Neural cell (in vitro differentiated cells): ENCODE data around the gene WNT3. TPM values are rescaled to one million over a fixed set of nuclear protein-coding genes. Genes with fewer than 3 reads are reported as not detected.

Experiments used
- H2AFZ ChIP-seq: fragments of 200-600, 300-800 bp; sonication (generic), shearing (Covaris generic); 2 replicates; pipeline ENCODE4 v1.6.0; 2014; ENCODE audit warnings: low read depth, mild to moderate bottlenecking, antibody characterized with exemption, low read length, moderate library complexity
- H3F3A ChIP-seq: fragments of 200-600 bp; shearing (Covaris generic); 2 replicates; pipeline ENCODE4 v1.6.1; 2016; ENCODE audit warnings: mild to moderate bottlenecking, moderate library complexity, mixed read lengths, antibody characterized with exemption, low read length; ENCODE audit not compliant: insufficient read depth, poor library complexity, severe bottlenecking
- H3K27ac ChIP-seq: fragments of 200-600, 300-800 bp; sonication (generic), shearing (Covaris generic); 2 replicates; pipeline ENCODE4 v1.5.1; 2014; ENCODE audit warnings: mild to moderate bottlenecking, low read length, moderate library complexity
- H3K27me3 ChIP-seq: fragments of 300-800, 200-600 bp; sonication (generic), shearing (Covaris generic); 2 replicates; pipeline ENCODE4 v1.6.0; 2014; ENCODE audit warnings: mild to moderate bottlenecking, low read depth, low read length, moderate library complexity; ENCODE audit not compliant: insufficient read depth
- H3K36me3 ChIP-seq: fragments of 300-800, 200-600 bp; sonication (generic), shearing (Covaris generic); 2 replicates; pipeline ENCODE4 v1.5.1; 2014; ENCODE audit warnings: mild to moderate bottlenecking, antibody characterized with exemption, low read length, moderate library complexity; ENCODE audit not compliant: insufficient read depth
- H3K4me2 ChIP-seq: fragments of 300-800, 200-600 bp; sonication (generic), shearing (Covaris generic); 2 replicates; pipeline ENCODE4 v1.6.0; 2014; ENCODE audit warnings: mild to moderate bottlenecking, low read length
- H3K4me3 ChIP-seq: fragments of 300-800, 200-600 bp; sonication (generic), shearing (Covaris generic); 2 replicates; pipeline ENCODE4 v1.5.1; 2014; ENCODE audit warnings: mild to moderate bottlenecking, low read length, moderate library complexity
- H3K79me2 ChIP-seq: fragments of 200-600 bp; shearing (Covaris generic); replicated peaks from 2 replicates; pipeline ENCODE4 v1.6.0; 2014; ENCODE audit warnings: mild to moderate bottlenecking, low read length, moderate library complexity; ENCODE audit not compliant: insufficient read depth
- H3K9ac ChIP-seq: fragments of 300-800, 200-600 bp; sonication (generic), shearing (Covaris generic); 2 replicates; pipeline ENCODE4 v1.6.1; 2016; ENCODE audit warnings: mild to moderate bottlenecking, low read length, mixed read lengths
- H3K9me2 ChIP-seq: fragments of 200-600 bp; shearing (Covaris generic); 2 replicates; pipeline ENCODE4 v1.6.1; 2016; ENCODE audit warnings: mild to moderate bottlenecking, low read length, mixed read lengths; ENCODE audit not compliant: insufficient read depth
- H3K9me3 ChIP-seq: fragments of 200-600, 300-800 bp; sonication (generic), shearing (Covaris generic); 2 replicates; pipeline ENCODE4 v1.6.1; 2016; ENCODE audit warnings: mild to moderate bottlenecking, mixed run types, low read length, moderate library complexity, mixed read lengths
- H4K20me1 ChIP-seq: fragments of 200-600 bp; shearing (Covaris generic); 2 replicates; pipeline ENCODE4 v1.6.1; 2016; ENCODE audit warnings: mild to moderate bottlenecking, mixed run types; ENCODE audit not compliant: insufficient read depth
- CTCF ChIP-seq: fragments of 450-650 bp; IDR thresholded peaks from 2 replicates; pipeline ENCODE4 v1.5.1; 2014; ENCODE audit warnings: antibody characterized with exemption, mild to moderate bottlenecking, moderate library complexity; ENCODE audit not compliant: poor library complexity, severe bottlenecking
- EP300 ChIP-seq: fragments of 450-650 bp; conservative IDR thresholded peaks from 2 replicates; pipeline ENCODE4 v1.6.1; 2014; ENCODE audit warnings: antibody characterized with exemption, mild to moderate bottlenecking, moderate library complexity; ENCODE audit not compliant: poor library complexity, severe bottlenecking
- EZH2 ChIP-seq: fragments of 200-600, 300-800 bp; shearing (Covaris generic), sonication (generic); IDR thresholded peaks from 2 replicates; pipeline ENCODE4 v1.6.1; 2014; ENCODE audit warnings: antibody characterized with exemption, low read length, borderline replicate concordance, mild to moderate bottlenecking; ENCODE audit not compliant: insufficient read depth, poor library complexity, severe bottlenecking
- MXI1 ChIP-seq: fragments of 450-650 bp; conservative IDR thresholded peaks from 2 replicates; pipeline ENCODE4 v1.6.1; 2014; ENCODE audit warnings: antibody characterized with exemption, mild to moderate bottlenecking; ENCODE audit not compliant: poor library complexity, severe bottlenecking
- POLR2AphosphoS5 ChIP-seq: IDR thresholded peaks from 2 replicates; pipeline ENCODE4 v1.6.1; 2012
- RAD21 ChIP-seq: fragments of 450-650 bp; conservative IDR thresholded peaks from 2 replicates; pipeline ENCODE4 v1.6.1; 2014; ENCODE audit warnings: antibody characterized with exemption, mild to moderate bottlenecking, moderate library complexity
- REST ChIP-seq: IDR thresholded peaks from 2 replicates; pipeline ENCODE4 v1.6.1; 2012; ENCODE audit warnings: borderline replicate concordance
- SMC3 ChIP-seq: fragments of 450-650 bp; conservative IDR thresholded peaks from 2 replicates; pipeline ENCODE4 v1.6.1; 2014; ENCODE audit warnings: antibody characterized with exemption, mild to moderate bottlenecking, moderate library complexity; ENCODE audit not compliant: poor library complexity
- TAF1 ChIP-seq: IDR thresholded peaks from 2 replicates; pipeline ENCODE4 v1.6.1; 2012; ENCODE audit warnings: low read depth
- polyA plus RNA-seq: library from polyadenylated mRNA; depleted of rRNA; stranded (reverse); fragments of >200 nt; gene quantifications from 2 replicates; pipeline ENCODE4 v1.2.3, GENCODE V29; 2014

The WNT3 gene
- polyA plus RNA-seq, 1 donor from 2014 or later = 7.6 TPM

GRCh38 chr17:46791531-46791930 is 27.0 kb downstream of the WNT3 start:
- H2AFZ ChIP-seq = no peak overlapping the region
- no peak overlapping the region for H3K9ac ChIP-seq
- H3K36me3 ChIP-seq = no peaks in the 10 kb centered on the region
- H3K79me2 ChIP-seq = no peaks in the 10 kb centered on the region
- H3K9me2 ChIP-seq = no peaks in the 10 kb centered on the region
- H4K20me1 ChIP-seq = no peaks in the 10 kb centered on the region
- no peak overlapping the region for H3K4me2 ChIP-seq
- no peak overlapping the region for H3K4me3 ChIP-seq
- H3F3A ChIP-seq = no peaks in the 10 kb centered on the region
- H3K27ac ChIP-seq = no peak overlapping the region
- H3K9me3 ChIP-seq = no peaks in the 10 kb centered on the region
- no peaks in the 10 kb centered on the region for H3K27me3 ChIP-seq
- TF ChIP-seq MXI1 = no peak
- no peak for TF ChIP-seq EZH2
- TF ChIP-seq REST = no peak
- no peak for TF ChIP-seq SMC3
- TF ChIP-seq RAD21 = no peak
- no peak for TF ChIP-seq POLR2AphosphoS5
- no peak for TF ChIP-seq EP300
- no peak for TF ChIP-seq CTCF
- TF ChIP-seq TAF1 = no peak

- H3K27me3 ChIP-seq = no peaks in the 10 kb centered on the region
- no peaks in the 10 kb centered on the region for H4K20me1 ChIP-seq
- H3K79me2 ChIP-seq = no peaks in the 10 kb centered on the region
- no peak overlapping the region for H3K9ac ChIP-seq
- TF ChIP-seq TAF1 = no peak
- no peak for TF ChIP-seq RAD21
- TF ChIP-seq EP300 = no peak
- no peak for TF ChIP-seq SMC3
- TF ChIP-seq MXI1 = no peak
- TF ChIP-seq POLR2AphosphoS5 = no peak
- H3K4me3 ChIP-seq = no peak overlapping the region
- no peak overlapping the region for H3K27ac ChIP-seq
- no peaks in the 10 kb centered on the region for H3K36me3 ChIP-seq
- no peaks in the 10 kb centered on the region for H3K9me2 ChIP-seq
- no peaks in the 10 kb centered on the region for H3K9me3 ChIP-seq
- no peaks in the 10 kb centered on the region for H3F3A ChIP-seq
- no peak overlapping the region for H2AFZ ChIP-seq
- no peak overlapping the region for H3K4me2 ChIP-seq
Observed at GRCh38 chr17:46790216-46790615, 28.3 kb downstream of the WNT3 start.
